HG02885 (cell line): Measurements from ENCODE around the gene PHLPP2.

Source experiments
- ATAC-seq: cut with Tn5 transposase; IDR thresholded peaks from one replicate; pipeline ENCODE4 v1.9.1; 2021; ENCODE audit warnings: mild to moderate bottlenecking; ENCODE audit not compliant: unreplicated experiment, poor library complexity

Gene PHLPP2

DNA sequence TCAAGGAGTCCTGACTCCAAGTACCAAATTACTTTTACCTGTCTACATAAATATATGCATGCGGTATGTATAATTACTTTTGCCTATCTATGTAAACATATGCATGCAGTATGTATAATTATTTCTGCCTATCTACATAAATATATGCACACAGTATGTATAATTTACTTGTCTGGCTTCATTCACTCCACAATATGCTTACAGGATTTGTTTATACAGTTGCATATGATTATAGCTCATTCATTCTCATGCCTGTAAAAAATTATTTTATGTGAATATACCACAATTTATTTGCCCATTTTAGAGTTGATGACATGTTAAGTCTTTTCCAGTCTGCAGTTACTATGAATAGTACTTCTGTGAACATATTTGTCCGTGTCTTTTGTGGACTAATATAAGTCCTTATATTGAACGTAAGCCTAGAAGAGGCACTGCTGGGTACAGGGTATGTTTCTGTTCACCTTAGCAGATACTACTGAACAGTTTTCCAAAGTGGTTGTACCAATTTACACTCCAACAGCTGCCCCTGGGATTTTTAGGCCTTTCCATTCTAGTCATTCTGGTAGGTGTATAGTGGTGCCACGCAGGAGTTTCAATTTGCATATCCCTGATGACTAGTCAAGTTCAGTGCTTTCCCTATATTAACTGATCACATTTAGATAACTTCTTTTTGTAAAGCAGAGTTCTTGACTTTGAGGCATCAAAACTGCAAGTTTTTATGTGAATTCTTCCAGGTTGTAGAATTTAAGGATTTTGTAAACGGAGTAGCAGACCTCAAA, 51.5 kb downstream of the PHLPP2 start:
- no peak for ATAC-seq

GRCh38 chr16:71672125-71672524, 52.4 kb downstream of the PHLPP2 start:
- no peak for ATAC-seq

GRCh38 chr16:71671165-71671564, 53.3 kb downstream of the PHLPP2 start:
- no peak for ATAC-seq

- ATAC-seq: no peak
Observed at GRCh38 chr16:71670537-71670936, 54.0 kb downstream of the PHLPP2 start.

GRCh38 chr16:71669926-71670536, 54.5 kb downstream of the PHLPP2 start:
- no peak for ATAC-seq

DNA sequence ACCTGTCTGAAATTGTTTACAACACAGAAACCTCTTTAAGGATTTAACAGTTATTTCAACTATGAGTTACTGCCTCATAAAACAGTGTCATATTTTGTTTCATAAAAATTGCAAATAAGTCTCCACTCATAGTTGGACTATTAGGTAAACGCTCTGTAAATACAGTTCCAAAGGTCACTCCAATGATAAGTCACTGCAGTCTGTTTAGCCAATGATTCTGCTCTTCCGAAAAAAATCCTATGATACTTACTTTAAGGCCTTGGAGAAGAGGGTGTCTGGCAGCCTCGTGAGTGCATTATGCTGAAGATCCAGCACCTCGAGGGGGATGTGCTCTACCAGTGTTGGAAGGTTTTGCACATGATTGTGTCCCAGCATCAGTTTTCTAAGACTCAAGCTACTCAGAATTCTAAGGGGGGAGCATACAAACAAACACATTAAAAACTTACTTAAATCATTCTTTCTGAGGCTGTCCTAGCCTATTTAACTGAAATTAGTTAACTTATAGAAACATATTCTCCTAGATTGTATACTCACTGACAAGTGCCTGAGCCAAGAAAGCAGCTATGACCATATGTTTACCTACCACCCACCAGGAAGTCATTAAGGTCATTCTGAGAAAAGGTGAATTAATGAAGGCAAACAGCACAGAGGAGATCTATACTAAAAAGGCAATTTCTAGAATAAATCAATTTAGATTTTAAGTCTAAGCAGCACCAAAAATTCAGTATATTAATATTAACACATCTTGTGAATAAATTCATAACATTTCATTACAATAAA, 57.4 kb downstream of the PHLPP2 start:
- ATAC-seq: no peak

DNA sequence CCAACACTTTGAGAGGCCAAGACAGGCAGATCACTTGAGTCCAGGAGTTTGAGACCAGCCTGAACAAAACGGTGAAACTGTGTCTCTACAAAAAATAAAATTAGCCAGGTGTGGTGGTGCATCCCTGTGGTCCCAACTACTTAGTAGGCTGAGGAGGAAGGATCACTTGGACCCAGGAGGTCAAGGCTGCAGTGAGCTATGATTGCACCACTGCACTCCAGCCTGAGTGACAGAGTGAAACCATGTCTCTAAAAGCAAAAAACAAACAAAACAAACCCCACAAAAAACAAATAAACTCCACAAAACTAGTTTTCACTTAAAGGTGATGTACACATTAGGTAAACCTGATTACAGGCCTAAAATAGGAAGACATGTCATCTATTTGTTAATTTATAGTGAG, 58.2 kb downstream of the PHLPP2 start:
- ATAC-seq: no peak

GRCh38 chr16:71659471-71659870, 65.0 kb downstream of the PHLPP2 start:
- ATAC-seq: no peak

GRCh38 chr16:71658771-71659170, 65.7 kb downstream of the PHLPP2 start:
- no peak for ATAC-seq

DNA sequence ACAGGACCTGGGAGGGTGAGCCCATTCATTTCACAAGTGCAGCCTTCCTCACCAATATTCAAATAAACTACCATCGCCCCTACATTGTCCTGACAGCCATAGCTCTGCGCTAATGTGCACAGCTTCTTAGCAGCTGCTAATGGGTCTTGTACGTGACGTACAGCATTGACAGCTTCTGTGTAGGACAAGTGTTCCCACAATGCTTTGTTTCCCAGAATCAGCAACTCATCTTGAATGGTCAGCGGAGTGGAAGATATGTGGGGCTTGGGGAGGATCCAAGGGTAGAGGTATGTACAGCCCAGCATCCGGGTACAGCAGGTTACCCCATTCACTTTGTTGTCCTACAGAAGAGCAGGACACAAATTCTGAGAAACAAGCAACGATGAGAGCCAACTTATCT, 74.8 kb downstream of the PHLPP2 start:
- no peak for ATAC-seq

DNA sequence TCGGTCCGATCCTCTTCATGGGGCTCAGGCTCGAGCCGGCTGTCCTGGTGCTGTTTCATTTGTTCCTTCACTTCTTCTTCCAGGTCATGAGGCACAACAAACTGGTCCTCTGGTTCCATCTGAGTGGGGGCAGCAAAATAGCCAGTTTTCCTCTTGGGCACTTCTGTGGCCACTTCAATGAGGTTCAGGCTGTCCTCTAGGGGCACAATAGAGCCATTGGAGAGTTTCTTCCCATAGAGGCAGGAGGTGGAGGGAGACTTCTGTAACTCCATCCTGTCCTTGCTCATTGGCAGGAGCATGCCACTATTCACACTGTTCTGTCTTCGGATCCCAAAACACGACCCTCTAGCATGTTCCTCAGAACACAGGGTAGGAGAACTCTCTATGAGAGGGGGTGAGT, 75.6 kb downstream of the PHLPP2 start:
- no peak for ATAC-seq

GRCh38 chr16:71648162-71648561, 76.3 kb downstream of the PHLPP2 start:
- ATAC-seq: no peak

DNA sequence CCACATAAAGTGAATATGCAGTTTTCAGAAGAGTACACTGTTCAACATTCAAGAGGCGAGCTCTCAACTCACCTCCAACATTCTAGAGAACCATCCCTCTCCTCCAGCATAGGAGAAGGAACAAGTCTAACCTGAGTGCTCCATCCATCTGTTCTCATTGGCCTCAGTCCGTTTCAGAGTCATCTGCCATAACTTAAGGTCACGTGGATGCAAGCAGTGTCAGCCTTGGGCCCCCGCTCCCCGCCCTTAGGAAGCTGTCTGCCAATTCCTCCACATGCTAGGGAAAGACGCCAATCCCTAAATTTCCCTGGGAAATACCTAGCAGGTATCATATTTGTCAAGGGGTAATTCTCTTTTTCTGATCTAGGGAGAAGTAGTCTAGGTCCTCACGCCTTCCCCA, 77.1 kb downstream of the PHLPP2 start:
- ATAC-seq: no peak

DNA sequence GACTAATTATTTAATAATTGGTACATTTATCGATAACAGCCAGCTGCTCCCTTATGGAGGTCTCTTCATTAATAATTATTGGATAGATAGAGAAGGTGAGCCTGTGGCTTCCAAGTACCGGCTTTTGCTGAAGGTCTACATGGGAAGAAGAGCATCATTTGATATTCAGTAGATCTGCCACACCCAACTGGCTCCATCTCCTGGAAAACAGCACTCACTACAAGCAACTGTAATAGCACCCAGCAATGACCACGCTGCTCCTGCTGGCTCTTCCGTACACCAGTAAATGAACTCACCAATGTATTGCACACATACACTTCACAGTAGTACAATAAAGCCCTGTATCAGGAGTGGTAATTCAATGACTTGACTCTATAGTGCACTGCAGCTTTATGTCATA, 79.1 kb downstream of the PHLPP2 start:
- no peak for ATAC-seq

GRCh38 chr16:71637398-71637797, 87.1 kb downstream of the PHLPP2 start:
- ATAC-seq: no peak

DNA sequence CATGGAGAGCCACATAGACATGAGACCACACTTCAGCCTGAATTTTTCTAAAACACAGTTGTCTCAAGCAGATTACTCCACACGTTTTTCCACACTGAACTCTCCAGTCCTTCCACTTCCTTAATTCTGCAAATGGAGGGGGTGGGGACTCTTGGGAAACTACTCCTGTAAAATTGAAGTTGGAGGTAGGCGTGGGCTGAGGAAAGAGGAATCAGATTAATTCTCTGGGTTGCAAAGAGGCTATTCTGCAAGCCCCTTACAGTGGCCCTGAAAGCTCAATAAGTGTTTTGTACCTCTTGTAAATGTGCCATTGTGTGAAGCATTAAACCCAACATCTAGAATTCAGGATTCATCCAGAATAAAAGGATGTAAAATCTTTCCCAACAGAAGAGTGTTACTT, 88.9 kb downstream of the PHLPP2 start:
- ATAC-seq: no peak

GRCh38 chr16:71631776-71632175, 92.7 kb downstream of the PHLPP2 start:
- ATAC-seq: no peak

DNA sequence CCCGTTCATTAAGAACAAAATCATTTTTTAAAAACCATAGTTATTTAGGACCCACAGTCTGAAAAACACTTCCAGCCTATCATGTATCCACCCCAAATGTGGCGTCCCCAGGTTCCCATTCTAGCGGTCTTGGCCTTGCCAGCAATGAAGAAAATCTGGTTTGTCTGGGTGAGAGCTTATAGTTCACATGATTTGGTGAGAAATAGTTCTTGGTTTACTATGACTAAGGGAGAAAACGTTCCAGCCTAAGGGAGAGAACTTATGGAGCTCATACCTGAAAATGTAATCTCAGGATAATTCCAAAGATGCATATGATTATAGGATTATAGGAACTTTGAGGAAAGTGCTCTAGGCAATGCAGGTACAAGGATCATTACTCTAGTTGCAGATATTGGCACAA, 93.7 kb downstream of the PHLPP2 start:
- ATAC-seq: no peak

DNA sequence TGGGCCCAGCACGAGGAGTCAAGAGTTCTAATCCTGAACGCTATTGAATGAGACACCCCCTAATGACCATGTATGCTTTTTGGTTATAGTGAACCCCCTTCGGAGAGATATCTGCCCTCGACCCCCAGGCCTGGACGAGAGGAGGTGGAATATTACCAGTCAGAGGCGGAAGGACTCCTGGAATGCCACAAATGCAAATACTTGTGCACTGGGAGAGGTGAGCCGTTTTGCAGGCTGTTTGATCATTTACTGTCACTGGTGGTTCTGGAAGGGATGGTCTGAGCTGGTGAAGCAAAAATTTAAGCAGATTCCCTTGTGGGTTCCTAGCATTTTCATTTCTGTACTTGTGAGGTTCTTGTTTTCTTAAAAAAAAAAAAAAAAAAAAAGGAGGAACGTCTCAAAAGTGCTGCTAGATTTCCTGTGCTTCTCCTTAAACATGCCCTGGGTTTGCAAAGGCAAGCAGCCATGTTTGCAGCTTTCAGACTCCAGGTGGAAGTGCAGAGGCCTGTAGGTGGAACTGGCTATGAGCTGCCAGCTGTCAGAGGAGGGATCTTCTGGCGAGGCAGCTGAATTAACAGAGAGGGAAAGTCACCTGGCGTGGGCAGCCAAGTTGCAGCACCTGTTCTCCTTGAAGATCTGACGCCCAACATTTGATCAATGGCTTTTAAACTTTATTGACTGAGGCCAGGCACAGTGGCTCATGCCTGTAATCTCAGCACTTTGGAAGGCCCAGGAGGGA, 95.1 kb downstream of the PHLPP2 start:
- ATAC-seq: no peak

DNA sequence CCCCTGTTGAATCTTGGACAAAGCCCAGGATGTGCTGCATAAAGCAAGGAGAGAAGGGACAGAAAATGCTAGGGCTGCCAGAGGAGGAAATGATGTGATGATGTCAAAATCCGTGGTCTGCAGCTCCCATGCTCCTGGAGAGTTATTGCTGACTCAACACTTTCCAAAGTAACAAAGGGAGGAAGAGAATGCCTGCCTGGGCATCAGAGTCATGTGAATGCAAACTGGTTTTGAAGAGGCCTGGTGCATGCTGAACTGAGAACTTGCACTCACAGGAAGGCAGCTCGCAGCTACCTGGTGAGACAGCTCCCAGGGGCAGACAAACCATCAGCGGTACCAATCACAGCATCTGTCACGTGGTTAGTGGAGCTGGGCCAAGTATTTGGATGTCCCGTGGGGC, 95.7 kb downstream of the PHLPP2 start:
- ATAC-seq: no peak

DNA sequence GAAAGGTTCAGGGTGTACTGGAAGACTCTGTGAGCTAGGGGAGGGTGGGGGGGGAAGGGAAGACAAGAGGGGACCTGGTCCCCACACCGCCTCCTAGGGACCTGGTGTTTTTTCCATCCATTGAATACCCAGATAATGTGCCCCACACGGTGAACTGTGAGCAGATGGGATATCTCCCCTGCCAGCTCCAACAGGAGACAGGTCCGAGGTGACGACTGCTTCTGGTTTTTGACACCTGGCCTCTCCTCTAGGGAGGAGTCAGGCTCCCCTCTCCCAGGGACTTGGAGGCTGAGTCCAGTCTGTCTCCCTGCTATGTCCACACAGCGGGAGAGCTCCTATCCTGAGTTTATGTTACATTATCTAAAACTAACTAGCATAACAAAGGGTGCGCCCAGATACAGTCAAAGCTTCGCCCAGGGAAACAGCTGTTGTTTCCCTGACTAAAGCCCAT, 96.7 kb downstream of the PHLPP2 start:
- ATAC-seq: no peak
